Kidney tubule cell (primary cell): ENCODE data around the gene POLR3B.
A peak's percentile ranks its signal among the peaks of the same experiment; 100 is the strongest.

Experiments used
- DNase-seq: peaks from one replicate; pipeline ENCODE4 v3.0.0-alpha.2; 2018; ENCODE audit warnings: low spot score

The POLR3B gene

GRCh38 chr12:106415134-106415533, 57.6 kb downstream of the POLR3B start:
- DNase-seq: peak; percentile 87

DNA sequence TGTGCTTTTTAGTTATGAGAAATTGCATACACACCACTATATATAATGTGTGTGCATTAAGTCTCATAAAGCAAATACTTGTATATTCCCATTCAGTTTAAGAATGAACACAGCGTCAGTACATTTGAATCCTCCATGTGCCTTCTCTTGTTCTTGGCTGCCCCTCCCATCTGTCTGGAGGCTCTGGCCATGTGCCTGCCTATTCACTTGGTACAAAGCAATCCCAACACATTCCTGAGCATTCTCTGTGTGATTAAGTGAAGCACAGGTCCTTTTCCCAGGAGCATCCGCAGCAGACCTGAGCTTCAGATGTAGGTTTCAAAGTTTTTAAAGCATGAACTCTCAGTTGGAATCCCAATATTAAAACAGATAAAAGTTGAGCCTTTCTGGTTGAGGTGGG, 58.7 kb downstream of the POLR3B start:
- peak; percentile 75 for DNase-seq

GRCh38 chr12:106417926-106418910, 60.7 kb downstream of the POLR3B start:
- peak; percentile 65 for DNase-seq

DNA sequence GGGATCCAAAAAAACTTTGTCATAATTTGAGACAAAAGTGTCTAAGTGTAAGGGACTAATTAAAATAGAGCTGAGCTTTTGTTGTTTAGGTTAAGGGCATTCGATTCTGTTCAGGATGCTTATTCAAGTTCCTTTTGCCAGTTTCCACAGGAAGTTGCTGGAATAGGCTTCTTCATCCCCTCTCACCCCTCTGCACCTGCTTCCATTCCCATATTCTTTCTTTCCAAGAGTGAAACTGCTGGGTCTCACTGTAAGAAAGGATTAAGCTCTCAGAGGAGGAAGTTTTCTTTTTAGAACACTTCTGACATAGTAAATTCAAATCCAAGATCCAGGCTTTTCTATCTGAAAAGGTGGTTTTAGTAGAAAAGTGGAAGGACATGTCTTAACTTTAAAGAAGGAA, 61.4 kb downstream of the POLR3B start:
- no peak for DNase-seq

GRCh38 chr12:106423291-106423690, 65.7 kb downstream of the POLR3B start:
- DNase-seq: no peak

DNA sequence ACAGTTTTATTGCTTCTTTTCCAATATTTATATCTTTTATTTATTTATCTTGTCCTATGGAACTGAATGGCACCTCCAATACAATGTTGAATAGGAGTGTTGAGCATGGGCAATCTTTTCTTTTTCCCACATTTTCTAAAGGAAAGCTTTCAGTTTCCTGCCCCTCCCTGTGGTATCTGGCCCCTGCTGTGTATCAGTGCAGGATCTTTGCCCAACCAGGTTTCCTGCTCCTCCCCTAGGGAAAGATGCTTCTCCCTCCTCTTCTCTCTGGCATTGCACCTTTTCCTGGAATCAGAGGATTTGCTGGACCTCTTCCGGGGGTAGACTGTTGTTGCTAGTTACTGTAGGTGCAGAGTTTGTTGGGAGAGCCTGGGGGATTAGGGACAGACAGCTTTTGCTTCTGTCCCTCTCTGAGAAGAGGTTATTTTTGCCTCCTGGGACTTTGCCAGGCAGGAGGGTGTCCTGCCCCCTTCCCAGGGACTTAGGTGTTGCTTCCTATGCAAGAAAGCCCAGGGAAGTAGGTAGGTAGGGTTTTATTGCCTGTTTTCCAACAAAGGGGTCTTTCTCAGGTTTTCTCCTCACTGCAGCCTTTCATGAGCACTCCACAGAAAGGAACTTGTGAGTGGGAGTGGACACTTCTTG, 67.6 kb downstream of the POLR3B start:
- DNase-seq: no peak

DNA sequence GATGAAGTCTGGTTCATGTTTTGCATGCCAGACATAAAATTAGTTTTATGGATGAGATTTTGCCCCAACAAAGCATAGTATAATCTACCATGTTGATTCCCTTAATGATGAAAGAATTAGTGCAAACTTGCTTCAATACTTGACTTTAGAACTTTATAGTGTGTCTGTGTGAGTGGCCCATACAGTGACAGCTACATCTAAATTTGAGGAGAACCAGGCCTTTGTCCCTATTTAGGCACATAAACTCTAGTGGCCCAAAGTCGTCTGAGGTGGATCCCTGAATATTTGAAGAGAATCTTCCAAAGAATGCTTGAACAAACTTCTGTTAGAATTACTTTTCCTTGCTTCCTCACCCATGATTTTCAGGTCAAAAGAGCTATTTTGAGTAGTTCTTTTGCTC, 70.4 kb downstream of the POLR3B start:
- DNase-seq: no peak

DNA sequence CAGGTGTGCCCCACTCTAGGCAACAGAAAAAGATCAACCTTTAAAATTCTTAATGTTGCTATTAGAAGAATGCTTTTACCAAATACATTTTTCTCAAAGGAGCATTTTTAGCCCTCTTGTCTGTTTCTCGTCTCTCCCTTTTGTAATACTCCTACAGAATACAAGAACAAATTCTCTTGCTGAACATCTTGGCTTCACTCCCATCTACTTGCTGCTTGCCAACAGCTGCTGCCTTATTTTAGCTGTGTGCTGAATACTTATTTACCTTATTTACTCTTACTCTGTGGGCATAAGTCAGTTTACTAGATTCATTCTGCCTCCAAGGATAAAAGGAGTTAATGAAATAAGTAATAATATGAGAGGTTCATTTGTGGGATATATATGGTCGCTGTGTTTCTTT, 70.8 kb downstream of the POLR3B start:
- DNase-seq: no peak

GRCh38 chr12:106429043-106429552, 71.5 kb downstream of the POLR3B start:
- no peak for DNase-seq

DNA sequence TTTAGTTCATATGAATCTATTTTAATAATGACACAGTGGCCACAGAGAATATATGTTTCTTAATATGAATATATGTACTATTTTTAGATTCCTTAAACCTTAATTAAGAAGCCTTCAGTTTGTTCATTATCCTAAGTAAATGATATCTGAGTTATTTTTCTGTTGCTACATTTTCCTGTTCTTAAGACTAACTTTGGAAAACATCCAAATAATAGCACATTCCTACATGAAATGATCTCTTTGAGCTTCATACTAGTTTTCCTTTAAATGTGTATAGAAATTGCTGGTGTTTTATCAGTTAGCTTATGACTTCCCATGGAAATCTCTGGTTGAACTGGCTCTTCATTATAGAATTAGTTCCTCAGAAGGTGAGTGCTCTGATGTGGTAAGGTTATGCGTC, 72.1 kb downstream of the POLR3B start:
- no peak for DNase-seq

DNA sequence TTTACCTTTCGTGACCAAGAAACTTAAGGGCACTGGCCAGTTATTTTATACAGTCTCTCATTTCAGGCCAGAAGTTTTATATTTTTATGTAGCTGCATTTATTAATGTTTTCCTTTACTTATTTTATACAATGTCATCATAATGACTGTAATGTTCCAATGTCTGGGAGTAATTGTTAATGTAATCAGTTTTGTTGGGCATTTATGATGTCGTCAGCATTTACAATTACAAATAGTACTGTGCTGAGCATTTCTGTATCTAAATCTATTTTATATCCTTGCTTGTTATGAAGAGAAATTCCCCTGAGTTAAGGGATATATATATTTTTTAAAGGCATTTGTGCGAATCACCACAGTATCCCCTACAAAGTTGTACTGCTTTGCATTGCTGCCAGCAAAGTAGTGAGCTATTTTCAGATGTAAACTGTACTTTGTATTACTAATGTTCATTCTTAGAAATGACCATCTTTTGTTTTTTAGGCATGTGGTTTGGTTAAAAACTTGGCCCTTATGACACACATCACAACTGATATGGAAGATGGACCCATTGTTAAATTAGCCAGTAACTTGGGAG, 74.4 kb downstream of the POLR3B start:
- DNase-seq: no peak

GRCh38 chr12:106433055-106433454, 75.5 kb downstream of the POLR3B start:
- no peak for DNase-seq

DNA sequence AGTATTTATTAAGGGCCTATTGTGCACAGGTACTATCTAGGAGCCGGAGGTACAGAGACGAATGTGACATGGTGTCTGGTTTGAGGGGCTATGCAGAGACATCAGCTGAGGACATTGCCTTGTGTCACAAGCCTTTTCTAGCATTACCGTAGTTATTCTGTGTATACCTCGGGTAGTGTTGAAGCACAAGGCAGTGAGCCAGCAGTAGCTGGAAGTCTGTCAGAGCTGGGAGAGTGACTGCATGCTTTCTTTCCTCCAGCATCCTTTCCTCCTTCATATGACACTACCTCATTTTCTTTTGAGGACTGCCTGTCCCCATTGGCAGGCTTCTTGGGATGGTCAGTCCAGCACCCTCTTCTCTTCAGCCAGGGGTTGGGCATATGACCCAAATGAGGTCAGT, 77.0 kb downstream of the POLR3B start:
- no peak for DNase-seq

GRCh38 chr12:106436164-106436563, 78.6 kb downstream of the POLR3B start:
- DNase-seq: no peak

DNA sequence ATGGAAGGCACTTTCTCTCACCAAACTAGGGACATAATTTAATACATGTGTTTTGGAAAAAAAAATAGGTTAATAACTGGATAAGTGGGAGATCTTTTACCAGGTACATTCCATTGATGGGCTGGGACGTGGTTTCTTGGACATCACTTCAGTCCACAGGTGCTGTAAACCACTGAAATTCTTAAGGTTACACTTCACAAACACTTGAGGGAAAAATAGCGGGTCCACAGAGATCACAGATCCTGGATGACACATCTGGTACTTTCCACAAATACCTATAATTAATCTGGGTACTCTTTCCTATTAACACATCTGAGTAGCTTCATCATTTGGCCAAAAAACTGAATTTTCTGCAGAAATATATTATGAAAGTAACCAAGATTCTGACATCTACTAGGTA, 85.0 kb downstream of the POLR3B start:
- DNase-seq: peak; percentile 56

GRCh38 chr12:106445053-106445452, 87.5 kb downstream of the POLR3B start:
- DNase-seq: no peak

GRCh38 chr12:106445959-106446358, 88.4 kb downstream of the POLR3B start:
- no peak for DNase-seq

DNA sequence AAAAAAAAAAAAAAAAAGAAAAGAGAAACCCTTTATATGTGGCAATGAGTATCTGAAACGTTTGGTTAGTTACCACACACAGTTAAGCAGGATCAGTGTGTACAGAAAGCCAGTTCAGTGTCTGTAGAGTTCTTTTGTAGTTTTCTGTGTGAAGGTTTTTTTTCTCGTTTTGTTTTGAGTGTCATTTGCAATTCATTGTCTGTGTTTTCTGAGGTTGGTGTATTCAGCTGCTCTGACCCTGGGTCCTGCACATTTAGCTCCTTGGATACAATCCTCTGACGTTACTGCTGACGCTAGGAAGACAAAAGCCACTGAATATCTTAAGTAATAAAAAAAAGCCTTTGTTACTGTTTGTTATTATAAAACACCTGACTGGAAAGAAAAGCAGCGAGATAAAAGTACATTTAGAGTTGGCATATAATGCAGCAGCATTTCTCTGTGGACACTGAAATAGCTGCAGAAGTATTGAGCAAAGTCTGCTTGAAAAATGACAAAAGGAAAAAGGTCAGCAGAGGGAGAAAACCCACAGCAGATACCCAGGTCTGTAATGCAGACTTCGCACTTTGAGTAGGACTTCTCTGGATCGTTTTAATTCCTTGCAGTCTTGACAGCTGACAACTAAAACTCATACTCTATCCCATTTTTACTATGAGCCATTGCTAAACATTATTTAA, 89.0 kb downstream of the POLR3B start:
- DNase-seq: no peak

- no peak for DNase-seq
Observed at GRCh38 chr12:106452309-106452708, 94.8 kb downstream of the POLR3B start.

DNA sequence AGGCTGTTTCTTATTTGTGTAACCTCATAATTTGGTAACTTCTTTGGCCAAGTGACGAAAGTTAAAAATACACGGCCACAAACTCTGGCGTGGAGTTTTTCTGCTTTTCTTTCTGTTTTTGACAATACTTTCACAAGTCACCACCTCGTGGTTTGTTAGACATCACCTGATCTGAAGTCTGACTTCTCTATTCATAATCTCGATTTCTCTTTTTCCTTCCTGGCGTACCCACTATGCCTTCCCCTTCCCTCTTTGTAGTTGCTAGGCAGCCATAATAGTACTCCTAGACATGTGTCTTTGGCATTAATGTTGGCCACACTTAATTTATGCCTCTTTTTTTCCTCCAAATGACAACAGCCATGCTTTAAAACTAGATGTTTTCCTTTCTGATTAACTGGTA, 97.6 kb downstream of the POLR3B start:
- DNase-seq: no peak

DNA sequence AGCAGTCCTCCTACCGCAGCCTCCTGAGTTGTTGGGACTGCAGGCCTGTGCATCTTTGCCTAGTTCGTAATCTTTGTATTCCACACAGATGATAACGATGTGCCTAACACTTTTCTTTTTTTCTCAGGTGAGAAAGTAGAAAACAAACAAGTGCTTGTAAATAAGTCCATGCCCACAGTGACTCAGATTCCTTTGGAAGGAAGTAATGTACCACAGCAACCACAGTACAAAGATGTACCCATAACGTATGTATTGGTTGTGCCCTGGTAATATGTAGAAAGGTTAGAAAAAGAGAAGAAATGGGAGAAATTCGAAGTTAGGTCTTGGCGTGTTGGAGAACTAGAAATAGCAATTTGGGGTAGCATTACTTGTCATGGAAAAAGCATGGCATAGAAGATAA, 101.6 kb downstream of the POLR3B start:
- DNase-seq: no peak

DNA sequence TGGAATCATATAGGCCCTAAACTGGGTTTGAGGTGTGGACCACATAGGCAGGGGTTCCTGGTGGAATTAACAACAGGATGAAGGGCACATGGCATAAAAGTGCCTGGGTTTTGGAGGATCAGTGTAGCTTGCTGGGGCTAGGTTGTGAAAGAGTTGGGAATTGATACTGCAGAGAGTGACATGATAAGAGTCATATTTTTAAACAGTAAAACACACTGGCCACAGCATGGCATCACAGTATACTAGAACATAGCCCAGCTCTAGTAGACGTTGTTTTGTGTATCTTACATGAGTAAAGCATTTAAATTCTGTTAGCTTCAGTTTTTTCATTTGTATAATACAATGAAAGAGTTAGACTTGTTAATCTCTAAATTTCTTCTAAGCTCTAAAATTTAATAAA, 102.0 kb downstream of the POLR3B start:
- DNase-seq: no peak
